ENCODE data around the gene OXTR.

Gene OXTR

DNA sequence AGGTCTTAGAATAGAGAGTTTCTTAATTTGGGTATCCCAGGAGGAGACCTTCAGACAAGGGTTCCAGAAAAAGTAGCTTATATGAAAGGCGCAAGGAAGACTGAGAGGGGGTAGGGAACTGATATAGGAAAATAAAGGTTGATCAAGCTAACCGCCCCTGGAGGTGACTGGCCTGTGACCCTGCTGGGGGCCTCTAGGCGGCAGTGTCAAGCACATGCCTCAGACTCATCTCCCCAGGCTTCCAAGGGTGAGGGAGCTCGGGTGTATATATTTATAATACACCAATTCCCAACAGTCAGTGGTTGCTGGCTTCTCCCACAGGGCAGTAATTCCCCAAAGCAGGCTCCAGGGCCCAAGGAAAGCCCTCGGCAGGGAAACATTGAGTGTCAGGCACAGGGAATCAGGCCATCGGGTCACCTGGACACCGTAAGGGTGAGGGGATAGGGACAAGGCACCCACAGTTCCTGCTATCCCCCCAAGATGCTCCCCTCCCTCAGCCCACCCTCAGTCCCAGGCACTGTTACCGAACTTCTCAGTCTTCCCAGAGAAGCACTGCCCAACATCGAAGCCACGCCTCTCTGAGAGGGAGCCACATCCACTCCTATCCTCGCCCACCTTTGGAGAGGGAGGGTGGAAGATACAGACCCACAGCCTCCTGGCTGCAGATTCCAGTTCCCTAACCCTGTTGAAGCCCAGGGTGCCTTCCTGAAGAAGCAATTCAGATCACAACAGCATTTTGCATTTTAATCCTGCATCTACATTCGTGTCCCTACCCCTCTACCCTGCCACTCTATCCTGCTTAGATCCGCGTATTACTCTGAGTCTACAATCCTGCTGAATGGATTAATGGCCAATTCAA lies 55.3 kb downstream of the OXTR start:
- no peak for DNase-seq (ENCODE audit: low read depth in 2 of 2, low spot score in 1 of 2)

DNA sequence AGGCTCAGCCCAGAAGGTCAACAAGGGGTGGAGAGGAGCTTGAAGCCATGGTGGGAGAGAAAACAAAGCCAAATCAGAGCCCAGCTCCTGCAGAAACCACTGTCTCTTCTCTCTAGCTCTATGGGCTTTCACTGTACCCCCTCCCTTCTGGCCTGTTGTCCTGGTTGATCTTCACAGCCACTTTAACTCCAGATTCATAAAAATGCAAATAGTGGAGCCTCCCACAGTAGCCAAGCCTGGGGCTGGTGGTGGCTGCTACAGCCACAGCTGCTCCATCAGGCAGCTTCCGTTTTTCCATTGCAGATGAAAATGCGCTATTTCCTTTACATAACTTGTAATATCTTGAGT lies 56.5 kb downstream of the OXTR start:
- DNase-seq (ENCODE audit: low read depth in 2 of 2, low spot score in 1 of 2), result no peak

DNA sequence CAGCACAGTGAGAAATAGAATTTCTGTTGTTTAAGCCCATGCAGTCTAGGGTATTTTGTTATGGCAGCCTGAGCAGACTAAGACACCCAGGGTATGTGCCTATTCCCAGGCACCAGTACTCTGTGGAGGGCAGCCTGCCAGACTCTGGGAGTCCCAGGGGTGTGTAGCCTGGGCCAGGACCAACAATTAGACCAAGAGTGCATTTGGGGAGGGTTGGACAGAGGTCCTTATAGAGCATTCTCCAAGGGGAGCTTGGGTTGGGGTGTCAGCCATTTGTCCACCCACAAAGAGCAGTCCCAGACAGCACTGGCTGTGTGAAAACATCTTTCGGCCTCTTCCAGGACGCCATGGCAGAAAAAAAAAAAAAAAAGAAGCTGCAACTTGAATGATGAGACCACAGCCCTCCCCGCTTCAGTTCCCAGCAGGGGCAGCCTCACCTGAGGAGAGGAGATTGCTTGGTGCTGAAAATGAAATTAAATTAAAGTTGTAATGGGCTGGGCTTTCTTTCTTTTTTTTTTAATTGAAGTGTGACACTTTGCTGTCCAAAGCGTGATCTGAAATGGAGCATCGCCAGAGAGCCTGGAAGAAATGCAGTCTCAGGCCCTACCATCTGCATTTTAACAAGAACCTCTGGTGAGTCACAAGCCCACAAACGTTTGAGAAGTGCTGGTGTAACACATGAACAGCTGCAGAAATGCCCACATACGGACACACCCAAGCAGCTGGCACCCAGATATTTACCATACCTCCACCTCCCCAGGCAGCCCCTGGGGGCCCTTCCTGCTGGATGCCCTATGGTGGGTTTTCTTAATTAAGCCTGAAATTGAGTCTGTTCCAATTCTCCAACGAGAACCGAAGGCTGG lies 57.1 kb downstream of the OXTR start:
- DNase-seq (ENCODE audit: low read depth in 2 of 2, low spot score in 1 of 2), result no peak

DNA sequence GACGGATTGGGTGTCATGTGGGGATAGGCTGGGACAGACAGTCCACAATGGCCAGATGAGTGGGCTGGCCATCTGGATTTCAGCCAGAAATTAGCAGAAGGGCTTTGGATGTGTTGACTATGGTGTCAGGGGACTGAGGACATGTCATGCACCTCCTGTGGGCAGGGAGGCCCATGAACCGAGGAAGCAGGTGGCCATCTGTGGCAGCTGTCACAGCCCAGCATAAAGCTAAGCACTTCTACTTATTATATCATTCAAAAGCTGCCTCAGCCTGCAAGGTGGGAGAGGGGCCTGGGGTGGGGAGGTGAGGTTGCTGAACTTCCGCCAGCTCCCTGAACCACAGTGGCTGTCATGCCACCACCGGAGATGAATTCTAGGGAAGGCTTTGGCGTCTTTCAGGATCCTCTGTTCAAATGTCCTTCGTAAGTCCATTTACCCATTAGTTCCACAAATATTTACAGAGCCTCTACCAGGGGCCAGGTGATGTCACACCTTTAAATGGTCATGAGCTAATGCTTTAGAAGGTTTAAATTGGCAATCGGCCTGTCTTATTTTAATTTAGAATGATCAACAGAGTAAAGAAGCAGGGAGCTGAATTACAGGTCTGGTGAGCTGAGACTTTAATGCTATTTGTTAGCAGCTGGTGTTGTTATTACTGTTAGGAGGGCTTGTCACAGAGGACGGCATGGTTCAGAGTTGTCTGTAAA lies 59.5 kb downstream of the OXTR start:
- DNase-seq (ENCODE audit: low read depth in 2 of 2, low spot score in 1 of 2), result no peak

DNA sequence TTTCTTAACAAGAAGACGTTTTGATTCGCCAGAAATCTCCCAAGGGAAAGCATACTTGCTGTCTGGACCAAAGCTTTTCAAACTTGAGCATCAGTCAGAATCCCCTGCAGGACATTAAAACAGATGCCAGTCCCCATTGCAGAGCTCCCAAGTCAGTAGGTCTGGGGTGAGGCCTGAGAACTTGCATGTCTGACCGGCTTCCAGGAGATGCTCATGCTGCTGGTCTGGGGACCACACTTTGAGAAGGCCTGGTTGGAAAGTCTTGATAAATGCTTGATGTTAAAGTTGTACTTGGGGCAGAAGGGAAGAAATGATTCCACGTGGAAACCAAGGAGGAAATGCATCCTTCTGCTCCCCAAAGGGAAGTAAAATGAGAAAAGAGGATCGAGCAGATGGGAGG lies 60.1 kb downstream of the OXTR start:
- DNase-seq (ENCODE audit: low read depth in 2 of 2, low spot score in 1 of 2), result no peak

DNA sequence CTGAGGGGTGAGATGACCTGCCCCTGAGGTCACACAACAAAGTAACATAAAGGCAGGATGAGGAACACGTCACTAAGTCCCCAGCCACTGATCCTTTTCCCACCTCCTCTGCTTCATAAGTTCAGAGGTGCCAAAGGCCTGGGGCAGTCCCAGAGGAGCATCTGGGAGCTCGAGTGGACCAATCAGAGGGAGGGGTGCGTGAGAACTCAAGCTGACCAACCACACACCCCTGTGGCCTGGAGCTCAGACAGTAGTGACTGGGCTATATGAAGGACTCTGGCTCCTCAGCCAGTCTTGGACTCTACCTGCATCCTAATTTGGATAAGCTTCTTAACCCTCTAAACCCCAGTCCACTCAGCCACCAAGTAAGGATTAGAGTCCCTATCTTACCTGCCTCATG lies 63.8 kb downstream of the OXTR start:
- DNase-seq (ENCODE audit: low read depth in 2 of 2, low spot score in 1 of 2), result no peak

DNA sequence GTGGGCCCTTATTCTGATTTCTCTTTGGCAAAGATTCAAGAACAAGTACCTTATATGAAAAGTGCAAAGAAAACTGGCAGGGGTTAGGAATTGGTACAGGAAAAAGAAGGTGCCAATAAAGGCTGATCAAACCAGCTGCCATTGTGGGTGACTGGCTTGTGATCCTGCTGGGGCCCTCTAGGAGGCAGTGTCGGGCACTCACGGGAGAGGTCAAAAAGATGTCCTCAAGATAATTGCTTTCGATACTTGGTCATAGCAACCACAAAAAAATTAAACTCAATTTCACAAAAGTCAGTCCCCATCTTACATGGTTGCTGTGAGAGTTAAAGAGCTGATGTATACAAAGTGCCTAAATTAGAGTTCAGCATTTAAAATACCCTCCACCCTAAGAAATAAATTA lies 66.9 kb downstream of the OXTR start:
- DNase-seq (ENCODE audit: low read depth in 2 of 2, low spot score in 1 of 2), result no peak

All from stimulated activated CD8-positive, alpha-beta memory T cell treated with anti-CD3 and anti-CD28 coated beads, Interleukin-4, amount 100 ng/mL, for 1 hour (primary cell).